HepG2 (cell line): Measurements from ENCODE around the gene GRK5. TPM values are rescaled to one million over a fixed set of nuclear protein-coding genes. Genes with fewer than 3 reads are reported as not detected.
A peak's percentile ranks its signal among the peaks of the same experiment; 100 is the strongest.

Source experiments
- CREM ChIP-seq, 2 experiments: sonication (generic) in 1 of 2; formaldehyde crosslinking in 1 of 2; IDR thresholded peaks; 2 replicates each; pipeline versions ENCODE4 v1.4.0 to v1.6.1; 2016 to 2020; ENCODE audit warnings: antibody characterized with exemption in 1 of 2, mild to moderate bottlenecking in 1 of 2, missing genetic modification reagents in 1 of 2
- FOXC1 ChIP-seq: sonication (generic); formaldehyde crosslinking; IDR thresholded peaks from 2 replicates; pipeline ENCODE4 v1.8.0; 2022; ENCODE audit warnings: mild to moderate bottlenecking, missing genetic modification reagents, borderline replicate concordance
- GATAD2A ChIP-seq: IDR thresholded peaks from 2 replicates; pipeline ENCODE4 v1.6.1; 2016
- HNRNPH1 ChIP-seq: fragments of 200-400 bp; formaldehyde crosslinking; optimal IDR thresholded peaks from 2 replicates; pipeline ENCODE3; 2017; ENCODE audit warnings: mild to moderate bottlenecking, low read depth, low read length
- NCOA2 ChIP-seq: sonication (generic); formaldehyde crosslinking; IDR thresholded peaks from 2 replicates; pipeline ENCODE4 v1.8.0; 2022; ENCODE audit warnings: inconsistent platforms
- POLR2AphosphoS5 ChIP-seq: IDR thresholded peaks from 2 replicates; pipeline ENCODE4 v1.6.1; 2012; ENCODE audit warnings: low read depth, low read length
- SNAPC5 ChIP-seq: sonication (generic); formaldehyde crosslinking; IDR thresholded peaks from 2 replicates; pipeline ENCODE4 v1.8.1; 2023; ENCODE audit warnings: mild to moderate bottlenecking, missing genetic modification reagents, borderline replicate concordance
- SP1 ChIP-seq, 2 experiments: fragments of 450-650 bp in 1 of 2; sonication (generic) in 1 of 2; formaldehyde crosslinking in 1 of 2; IDR thresholded peaks; 2 replicates each; pipeline versions ENCODE4 v1.4.0 to v1.6.1; 2016 to 2020; ENCODE audit warnings: missing genetic modification reagents in 1 of 2
- THAP7 ChIP-seq: sonication (generic); formaldehyde crosslinking; IDR thresholded peaks from 2 replicates; pipeline ENCODE4 v1.8.1; 2023; ENCODE audit warnings: mild to moderate bottlenecking, missing genetic modification reagents
- TRIM22 ChIP-seq: fragments of 450-650 bp; IDR thresholded peaks from 2 replicates; pipeline ENCODE4 v1.6.1; 2017
- YY1 ChIP-seq: IDR thresholded peaks from 2 replicates; pipeline ENCODE4 v1.6.1; 2011; ENCODE audit warnings: low read length, low read depth, moderate library complexity, mild to moderate bottlenecking; ENCODE audit not compliant: insufficient read depth, insufficient replicate concordance
- ZNF414 ChIP-seq: sonication (generic); formaldehyde crosslinking; IDR thresholded peaks from 2 replicates; pipeline ENCODE4 v1.5.0; 2020; ENCODE audit warnings: missing genetic modification reagents
- ZNF430 ChIP-seq: sonication (generic); formaldehyde crosslinking; IDR thresholded peaks from 2 replicates; pipeline ENCODE4 v1.9.0; 2021; ENCODE audit warnings: mild to moderate bottlenecking, missing genetic modification reagents
- ZNF546 ChIP-seq: sonication (generic); formaldehyde crosslinking; conservative IDR thresholded peaks from 2 replicates; pipeline ENCODE4 v1.8.1; 2023; ENCODE audit warnings: mild to moderate bottlenecking, missing genetic modification reagents
- ZNF552 ChIP-seq: sonication (generic); formaldehyde crosslinking; IDR thresholded peaks from 2 replicates; pipeline ENCODE4 v1.9.0; 2022; ENCODE audit warnings: missing genetic modification reagents, mild to moderate bottlenecking, borderline replicate concordance
- polyA plus RNA-seq, 8 experiments: library from polyadenylated mRNA; depleted of rRNA in 3 of 8; stranded (reverse) in 7 of 8; unstranded in 1 of 8; fragments of >200 nt; fragmentation: Illumina TruSeq in 4 of 8; extraction: Trizol in 4 of 8; gene quantifications; 2 replicates each; pipeline versions ENCODE4 v1.2.1 to v1.2.3, GENCODE V29; 2011 to 2016; ENCODE audit warnings: low read depth in 4 of 8, missing spikeins in 1 of 8, mixed read lengths in 1 of 8; ENCODE audit not compliant: insufficient read depth in 1 of 8
- total RNA-seq, 5 experiments: library from RNA; depleted of rRNA; stranded (reverse); fragments of >200 nt; fragmentation: Illumina TruSeq; extraction: Trizol; gene quantifications; 2 replicates each; pipeline ENCODE4 v1.2.3, GENCODE V29; 2016; ENCODE audit warnings: low read depth in 1 of 5
- TF ChIP-seq, protein P1 (sequence below), 2 experiments: sonication (generic) in 1 of 2; formaldehyde crosslinking in 1 of 2; IDR thresholded peaks; 2 replicates each; pipeline versions ENCODE4 v1.4.0 to v1.6.1; 2016 to 2020; ENCODE audit warnings: borderline replicate concordance in 1 of 2, low read depth in 1 of 2, mild to moderate bottlenecking in 1 of 2, missing genetic modification reagents in 1 of 2
- TF ChIP-seq, protein P2 (sequence below): conservative IDR thresholded peaks from 2 replicates; pipeline ENCODE4 v1.6.1; 2018; ENCODE audit warnings: missing genetic modification reagents

GRK5 gene
- total and polyA plus RNA-seq, 2 of the 13 experiments (the other 11 are each of a cell fraction or from before 2014, with no cell fraction given): 10.4 to 12.6 TPM

DNA sequence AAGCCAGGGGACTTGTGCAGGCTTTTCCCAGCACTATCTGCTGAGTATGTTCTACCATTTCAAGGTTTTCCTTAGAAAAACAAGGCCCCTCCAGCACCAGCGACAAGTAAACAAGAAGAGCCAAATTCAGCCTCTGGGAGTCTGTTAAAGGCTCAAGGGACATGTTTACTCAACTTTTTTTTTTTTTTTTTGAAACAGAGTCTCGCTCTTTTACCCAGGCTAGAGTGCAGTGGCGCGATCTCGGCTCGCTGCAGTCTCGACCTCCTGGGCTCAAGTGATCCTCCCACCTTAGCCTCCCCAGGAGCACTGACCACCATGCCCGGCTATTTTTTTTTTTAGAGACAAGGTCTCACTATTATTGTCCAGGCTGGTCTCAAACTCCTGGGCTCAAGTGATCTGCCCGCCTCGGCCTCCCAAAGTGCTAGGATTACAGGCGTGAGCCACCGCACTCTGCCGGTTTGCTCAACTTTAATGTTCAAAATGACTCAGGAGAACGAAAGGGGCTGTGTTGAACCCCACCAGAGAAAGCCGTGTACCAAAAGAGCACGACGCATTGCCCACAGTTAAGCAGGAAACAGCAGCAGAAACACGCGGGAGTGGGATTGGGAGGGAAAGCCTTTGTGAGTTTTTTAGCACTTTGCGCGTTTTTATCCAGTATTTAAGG lies 29.5 kb upstream of the GRK5 start (continued):
- no peak for TF ChIP-seq THAP7 (CRISPR knock-in tag)
- peak; percentile 58 for TF ChIP-seq GATAD2A (CRISPR knock-in tag)
- TF ChIP-seq, protein P1, sequence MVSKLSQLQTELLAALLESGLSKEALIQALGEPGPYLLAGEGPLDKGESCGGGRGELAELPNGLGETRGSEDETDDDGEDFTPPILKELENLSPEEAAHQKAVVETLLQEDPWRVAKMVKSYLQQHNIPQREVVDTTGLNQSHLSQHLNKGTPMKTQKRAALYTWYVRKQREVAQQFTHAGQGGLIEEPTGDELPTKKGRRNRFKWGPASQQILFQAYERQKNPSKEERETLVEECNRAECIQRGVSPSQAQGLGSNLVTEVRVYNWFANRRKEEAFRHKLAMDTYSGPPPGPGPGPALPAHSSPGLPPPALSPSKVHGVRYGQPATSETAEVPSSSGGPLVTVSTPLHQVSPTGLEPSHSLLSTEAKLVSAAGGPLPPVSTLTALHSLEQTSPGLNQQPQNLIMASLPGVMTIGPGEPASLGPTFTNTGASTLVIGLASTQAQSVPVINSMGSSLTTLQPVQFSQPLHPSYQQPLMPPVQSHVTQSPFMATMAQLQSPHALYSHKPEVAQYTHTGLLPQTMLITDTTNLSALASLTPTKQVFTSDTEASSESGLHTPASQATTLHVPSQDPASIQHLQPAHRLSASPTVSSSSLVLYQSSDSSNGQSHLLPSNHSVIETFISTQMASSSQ (IDR thresholded peaks at IDR 0.05; ENCODE audit: low read depth): peak; percentile 35; the same call in 1 of the 2 replicates
- TF ChIP-seq, protein P1 (CRISPR knock-in tag; IDR thresholded peaks at IDR 0.05; ENCODE audit: borderline replicate concordance): no peak
- 0 out of 2 replicates have a peak, but pooled peaks have one; percentile 2 for TF ChIP-seq FOXC1 (CRISPR knock-in tag)
- no peak for TF ChIP-seq HNRNPH1
- TF ChIP-seq CREM (IDR thresholded peaks at IDR 0.05): peak; percentile 32
- TF ChIP-seq CREM (CRISPR knock-in tag; IDR thresholded peaks at IDR 0.05): no peak
- TF ChIP-seq SP1 (IDR thresholded peaks at IDR 0.05): no peak
- TF ChIP-seq SP1 (CRISPR knock-in tag; IDR thresholded peaks at IDR 0.05): no peak
- 0 out of 2 replicates have a peak, but pooled peaks have one; percentile 31 for TF ChIP-seq NCOA2 (CRISPR knock-in tag)
- TF ChIP-seq, protein P2, sequence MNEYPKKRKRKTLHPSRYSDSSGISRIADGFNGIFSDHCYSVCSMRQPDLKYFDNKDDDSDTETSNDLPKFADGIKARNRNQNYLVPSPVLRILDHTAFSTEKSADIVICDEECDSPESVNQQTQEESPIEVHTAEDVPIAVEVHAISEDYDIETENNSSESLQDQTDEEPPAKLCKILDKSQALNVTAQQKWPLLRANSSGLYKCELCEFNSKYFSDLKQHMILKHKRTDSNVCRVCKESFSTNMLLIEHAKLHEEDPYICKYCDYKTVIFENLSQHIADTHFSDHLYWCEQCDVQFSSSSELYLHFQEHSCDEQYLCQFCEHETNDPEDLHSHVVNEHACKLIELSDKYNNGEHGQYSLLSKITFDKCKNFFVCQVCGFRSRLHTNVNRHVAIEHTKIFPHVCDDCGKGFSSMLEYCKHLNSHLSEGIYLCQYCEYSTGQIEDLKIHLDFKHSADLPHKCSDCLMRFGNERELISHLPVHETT (CRISPR knock-in tag): no peak
- no peak for TF ChIP-seq ZNF546 (CRISPR knock-in tag)
- TF ChIP-seq TRIM22: no peak
- TF ChIP-seq POLR2AphosphoS5: no peak; the same call in 1 of the 2 replicates
- no peak for TF ChIP-seq YY1
- no peak for TF ChIP-seq ZNF414
- no peak for TF ChIP-seq SNAPC5
- TF ChIP-seq ZNF430 (CRISPR knock-in tag): no peak
- TF ChIP-seq ZNF552: no peak
